GM23338 (cell line): ENCODE data around the gene TCERG1L. TPM values are rescaled to one million over a fixed set of nuclear protein-coding genes. Genes with fewer than 3 reads are reported as not detected.

ENCODE experiments used
- ATAC-seq: fragments of 200-7000 bp; cut with Tn5 transposase; 3 replicates; pipeline ENCODE4 v1.9.1; 2020
- DNase-seq: peaks from one replicate; pipeline ENCODE4 v3.0.0-alpha.2; 2015; ENCODE audit warnings: low spot score
- H2AFZ ChIP-seq: fragments of 200-600 bp; sonication (generic); 2 replicates; pipeline ENCODE4 v1.8.0; 2016; ENCODE audit warnings: antibody characterized with exemption, mild to moderate bottlenecking, moderate library complexity
- H3F3A ChIP-seq: fragments of 200-600 bp; sonication (generic); replicated peaks from 2 replicates; pipeline ENCODE4 v1.8.0; 2017; ENCODE audit warnings: antibody characterized with exemption, mixed run types, low read depth
- H3K27ac ChIP-seq: fragments of 200-600 bp; sonication (generic); 2 replicates; pipeline ENCODE4 v1.6.1; 2016; ENCODE audit warnings: low read depth
- H3K27me3 ChIP-seq: fragments of 200-600 bp; sonication (generic); 2 replicates; pipeline ENCODE4 v1.8.0; 2016; ENCODE audit warnings: mild to moderate bottlenecking, mixed run types, moderate library complexity; ENCODE audit not compliant: insufficient read depth
- H3K36me3 ChIP-seq: fragments of 200-600 bp; sonication (generic); 2 replicates; pipeline ENCODE4 v1.8.0; 2016; ENCODE audit warnings: mild to moderate bottlenecking; ENCODE audit not compliant: insufficient read depth
- H3K4me1 ChIP-seq: fragments of 200-600 bp; sonication (generic); 2 replicates; pipeline ENCODE4 v1.8.0; 2016; ENCODE audit warnings: mild to moderate bottlenecking, moderate library complexity; ENCODE audit not compliant: insufficient read depth
- H3K4me2 ChIP-seq: fragments of 200-600 bp; sonication (generic); 2 replicates; pipeline ENCODE4 v1.7.1; 2017; ENCODE audit warnings: mixed run types
- H3K4me3 ChIP-seq: fragments of 200-600 bp; sonication (generic); 2 replicates; pipeline ENCODE4 v1.6.1; 2016; ENCODE audit warnings: mixed run types
- H3K79me2 ChIP-seq: fragments of 200-600 bp; sonication (generic); replicated peaks from 2 replicates; pipeline ENCODE4 v1.8.0; 2017; ENCODE audit warnings: mild to moderate bottlenecking; ENCODE audit not compliant: insufficient read depth
- H3K9me2 ChIP-seq: fragments of 200-600 bp; sonication (generic); 2 replicates; pipeline ENCODE4 v1.8.0; 2017; ENCODE audit not compliant: insufficient read depth
- H4K20me1 ChIP-seq: fragments of 200-600 bp; sonication (generic); replicated peaks from 2 replicates; pipeline ENCODE4 v1.8.0; 2017; ENCODE audit warnings: mild to moderate bottlenecking; ENCODE audit not compliant: insufficient read depth
- H3K27ac Mint-ChIP-seq: 2 replicates; pipeline ENCODE4 v1.8.0; 2020; ENCODE audit warnings: inconsistent platforms, mild to moderate bottlenecking, moderate library complexity, mixed read lengths
- H3K27me3 Mint-ChIP-seq: 3 replicates; pipeline ENCODE4 v1.8.0; 2022; ENCODE audit warnings: low read depth, mild to moderate bottlenecking, moderate library complexity, mixed read lengths, inconsistent platforms; ENCODE audit not compliant: insufficient read depth, poor library complexity
- H3K36me3 Mint-ChIP-seq: 3 replicates; pipeline ENCODE4 v1.8.0; 2021; ENCODE audit warnings: low read depth, mild to moderate bottlenecking, inconsistent platforms, moderate library complexity, mixed read lengths
- H3K4me1 Mint-ChIP-seq: 3 replicates; pipeline ENCODE4 v1.8.0; 2020; ENCODE audit warnings: mild to moderate bottlenecking, inconsistent platforms, mixed read lengths
- H3K4me3 Mint-ChIP-seq: 3 replicates; pipeline ENCODE4 v1.8.0; 2021; ENCODE audit warnings: moderate library complexity, mild to moderate bottlenecking, inconsistent platforms, mixed read lengths
- H3K9me3 Mint-ChIP-seq: 3 replicates; pipeline ENCODE4 v1.8.0; 2020; ENCODE audit warnings: moderate library complexity, mild to moderate bottlenecking, inconsistent platforms, mixed read lengths
- CREB1 ChIP-seq: fragments of 250-450 bp; sonication (Bioruptor Pico); IDR thresholded peaks from 2 replicates; pipeline ENCODE4 v1.5.0; 2020; ENCODE audit warnings: low read depth, mild to moderate bottlenecking, moderate library complexity
- EZH2 ChIP-seq: fragments of 200-600 bp; sonication (generic); IDR thresholded peaks from one replicate; pipeline ENCODE4 v1.8.0; 2017; ENCODE audit warnings: antibody characterized with exemption, mild to moderate bottlenecking, low read depth; ENCODE audit not compliant: unreplicated experiment
- EZH2phosphoT487 ChIP-seq: fragments of 200-600 bp; sonication (generic); IDR thresholded peaks from one replicate; pipeline ENCODE4 v1.8.1; 2018; ENCODE audit warnings: antibody characterized with exemption; ENCODE audit not compliant: unreplicated experiment
- JUNB ChIP-seq: IDR thresholded peaks from one replicate; pipeline ENCODE4 v1.6.1; 2016; ENCODE audit warnings: antibody characterized with exemption; ENCODE audit not compliant: unreplicated experiment
- POLR2AphosphoS5 ChIP-seq: IDR thresholded peaks from 2 replicates; pipeline ENCODE4 v1.6.1; 2016; ENCODE audit warnings: antibody characterized with exemption, low read depth
- STAT1 ChIP-seq: IDR thresholded peaks from one replicate; pipeline ENCODE4 v1.6.1; 2016; ENCODE audit warnings: antibody characterized with exemption; ENCODE audit not compliant: unreplicated experiment
- ZNF114 ChIP-seq: fragments of 250-450 bp; sonication (Bioruptor Pico); IDR thresholded peaks from 2 replicates; pipeline ENCODE4 v1.5.0; 2020; ENCODE audit warnings: mild to moderate bottlenecking, moderate library complexity
- ZNF331 ChIP-seq: fragments of 250-450 bp; sonication (Bioruptor Pico); IDR thresholded peaks from 2 replicates; pipeline ENCODE4 v1.5.0; 2020; ENCODE audit warnings: low read depth, mild to moderate bottlenecking, moderate library complexity
- polyA plus RNA-seq: library from polyadenylated mRNA; unstranded; fragments of >200 nt; fragmentation: Nextera tagmentation; extraction: Ambion mirVana; gene quantifications from 2 replicates; pipeline ENCODE4 v1.2.1, GENCODE V29; 2016
- total RNA-seq: library from RNA; depleted of rRNA; stranded (reverse); fragments of >200 nt; shearing (Covaris generic); gene quantifications from 2 replicates; pipeline ENCODE4 v1.2.3, GENCODE V29; 2014
- TF ChIP-seq, protein P1 (sequence below): fragments of 250-450 bp; sonication (Bioruptor Pico); IDR thresholded peaks from 2 replicates; pipeline ENCODE4 v1.5.0; 2020; ENCODE audit warnings: mild to moderate bottlenecking, moderate library complexity
- TF ChIP-seq, protein P2 (sequence below), 2 experiments: fragments of 200-600 bp in 1 of 2; sonication (generic) in 1 of 2; conservative IDR thresholded peaks; 2 replicates each; pipeline versions ENCODE4 v1.5.1 to v1.6.1; 2016 to 2017; ENCODE audit warnings: antibody characterized with exemption in 2 of 2, low read depth in 2 of 2, mild to moderate bottlenecking in 2 of 2, moderate library complexity in 1 of 2

Gene TCERG1L
- total and polyA plus RNA-seq, 2 experiments from 2014 or later = 3.9 to 5.5 TPM

- TF ChIP-seq, protein P1, sequence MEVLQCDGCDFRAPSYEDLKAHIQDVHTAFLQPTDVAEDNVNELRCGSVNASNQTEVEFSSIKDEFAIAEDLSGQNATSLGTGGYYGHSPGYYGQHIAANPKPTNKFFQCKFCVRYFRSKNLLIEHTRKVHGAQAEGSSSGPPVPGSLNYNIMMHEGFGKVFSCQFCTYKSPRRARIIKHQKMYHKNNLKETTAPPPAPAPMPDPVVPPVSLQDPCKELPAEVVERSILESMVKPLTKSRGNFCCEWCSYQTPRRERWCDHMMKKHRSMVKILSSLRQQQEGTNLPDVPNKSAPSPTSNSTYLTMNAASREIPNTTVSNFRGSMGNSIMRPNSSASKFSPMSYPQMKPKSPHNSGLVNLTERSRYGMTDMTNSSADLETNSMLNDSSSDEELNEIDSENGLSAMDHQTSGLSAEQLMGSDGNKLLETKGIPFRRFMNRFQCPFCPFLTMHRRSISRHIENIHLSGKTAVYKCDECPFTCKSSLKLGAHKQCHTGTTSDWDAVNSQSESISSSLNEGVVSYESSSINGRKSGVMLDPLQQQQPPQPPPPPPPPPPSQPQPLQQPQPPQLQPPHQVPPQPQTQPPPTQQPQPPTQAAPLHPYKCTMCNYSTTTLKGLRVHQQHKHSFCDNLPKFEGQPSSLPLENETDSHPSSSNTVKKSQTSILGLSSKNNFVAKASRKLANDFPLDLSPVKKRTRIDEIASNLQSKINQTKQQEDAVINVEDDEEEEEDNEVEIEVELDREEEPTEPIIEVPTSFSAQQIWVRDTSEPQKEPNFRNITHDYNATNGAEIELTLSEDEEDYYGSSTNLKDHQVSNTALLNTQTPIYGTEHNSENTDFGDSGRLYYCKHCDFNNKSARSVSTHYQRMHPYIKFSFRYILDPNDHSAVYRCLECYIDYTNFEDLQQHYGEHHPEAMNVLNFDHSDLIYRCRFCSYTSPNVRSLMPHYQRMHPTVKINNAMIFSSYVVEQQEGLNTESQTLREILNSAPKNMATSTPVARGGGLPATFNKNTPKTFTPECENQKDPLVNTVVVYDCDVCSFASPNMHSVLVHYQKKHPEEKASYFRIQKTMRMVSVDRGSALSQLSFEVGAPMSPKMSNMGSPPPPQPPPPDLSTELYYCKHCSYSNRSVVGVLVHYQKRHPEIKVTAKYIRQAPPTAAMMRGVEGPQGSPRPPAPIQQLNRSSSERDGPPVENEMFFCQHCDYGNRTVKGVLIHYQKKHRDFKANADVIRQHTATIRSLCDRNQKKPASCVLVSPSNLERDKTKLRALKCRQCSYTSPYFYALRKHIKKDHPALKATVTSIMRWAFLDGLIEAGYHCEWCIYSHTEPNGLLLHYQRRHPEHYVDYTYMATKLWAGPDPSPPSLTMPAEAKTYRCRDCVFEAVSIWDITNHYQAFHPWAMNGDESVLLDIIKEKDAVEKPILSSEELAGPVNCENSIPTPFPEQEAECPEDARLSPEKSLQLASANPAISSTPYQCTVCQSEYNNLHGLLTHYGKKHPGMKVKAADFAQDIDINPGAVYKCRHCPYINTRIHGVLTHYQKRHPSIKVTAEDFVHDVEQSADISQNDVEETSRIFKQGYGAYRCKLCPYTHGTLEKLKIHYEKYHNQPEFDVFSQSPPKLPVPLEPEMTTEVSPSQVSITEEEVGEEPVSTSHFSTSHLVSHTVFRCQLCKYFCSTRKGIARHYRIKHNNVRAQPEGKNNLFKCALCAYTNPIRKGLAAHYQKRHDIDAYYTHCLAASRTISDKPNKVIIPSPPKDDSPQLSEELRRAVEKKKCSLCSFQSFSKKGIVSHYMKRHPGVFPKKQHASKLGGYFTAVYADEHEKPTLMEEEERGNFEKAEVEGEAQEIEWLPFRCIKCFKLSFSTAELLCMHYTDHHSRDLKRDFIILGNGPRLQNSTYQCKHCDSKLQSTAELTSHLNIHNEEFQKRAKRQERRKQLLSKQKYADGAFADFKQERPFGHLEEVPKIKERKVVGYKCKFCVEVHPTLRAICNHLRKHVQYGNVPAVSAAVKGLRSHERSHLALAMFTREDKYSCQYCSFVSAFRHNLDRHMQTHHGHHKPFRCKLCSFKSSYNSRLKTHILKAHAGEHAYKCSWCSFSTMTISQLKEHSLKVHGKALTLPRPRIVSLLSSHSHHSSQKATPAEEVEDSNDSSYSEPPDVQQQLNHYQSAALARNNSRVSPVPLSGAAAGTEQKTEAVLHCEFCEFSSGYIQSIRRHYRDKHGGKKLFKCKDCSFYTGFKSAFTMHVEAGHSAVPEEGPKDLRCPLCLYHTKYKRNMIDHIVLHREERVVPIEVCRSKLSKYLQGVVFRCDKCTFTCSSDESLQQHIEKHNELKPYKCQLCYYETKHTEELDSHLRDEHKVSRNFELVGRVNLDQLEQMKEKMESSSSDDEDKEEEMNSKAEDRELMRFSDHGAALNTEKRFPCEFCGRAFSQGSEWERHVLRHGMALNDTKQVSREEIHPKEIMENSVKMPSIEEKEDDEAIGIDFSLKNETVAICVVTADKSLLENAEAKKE (CRISPR knock-in tag) = no peak
- no peak for TF ChIP-seq CREB1
- no peak for TF ChIP-seq STAT1
- TF ChIP-seq POLR2AphosphoS5 = no peak
- no peak for TF ChIP-seq EZH2
- TF ChIP-seq, protein P2, sequence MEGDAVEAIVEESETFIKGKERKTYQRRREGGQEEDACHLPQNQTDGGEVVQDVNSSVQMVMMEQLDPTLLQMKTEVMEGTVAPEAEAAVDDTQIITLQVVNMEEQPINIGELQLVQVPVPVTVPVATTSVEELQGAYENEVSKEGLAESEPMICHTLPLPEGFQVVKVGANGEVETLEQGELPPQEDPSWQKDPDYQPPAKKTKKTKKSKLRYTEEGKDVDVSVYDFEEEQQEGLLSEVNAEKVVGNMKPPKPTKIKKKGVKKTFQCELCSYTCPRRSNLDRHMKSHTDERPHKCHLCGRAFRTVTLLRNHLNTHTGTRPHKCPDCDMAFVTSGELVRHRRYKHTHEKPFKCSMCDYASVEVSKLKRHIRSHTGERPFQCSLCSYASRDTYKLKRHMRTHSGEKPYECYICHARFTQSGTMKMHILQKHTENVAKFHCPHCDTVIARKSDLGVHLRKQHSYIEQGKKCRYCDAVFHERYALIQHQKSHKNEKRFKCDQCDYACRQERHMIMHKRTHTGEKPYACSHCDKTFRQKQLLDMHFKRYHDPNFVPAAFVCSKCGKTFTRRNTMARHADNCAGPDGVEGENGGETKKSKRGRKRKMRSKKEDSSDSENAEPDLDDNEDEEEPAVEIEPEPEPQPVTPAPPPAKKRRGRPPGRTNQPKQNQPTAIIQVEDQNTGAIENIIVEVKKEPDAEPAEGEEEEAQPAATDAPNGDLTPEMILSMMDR (conservative IDR thresholded peaks at IDR 0.05; ENCODE audit: low read depth in 2 of 2) = no peak
- no peak for TF ChIP-seq ZNF114 (CRISPR knock-in tag)
- TF ChIP-seq EZH2phosphoT487 = no peak
Measured at GRCh38 chr10:131056781-131057180, 254.7 kb downstream of the TCERG1L start (continued).

- Mint-ChIP-seq H3K36me3 (peaks cover 47% of the 10 kb centered on the region), H3K4me3 (no peak overlapping the region), H3K4me1 (peaks cover 3% of the 10 kb centered on the region; the same call in 2 of the 3 replicates), H3K27ac (no peak overlapping the region), H3K9me3 (peaks cover 87% of the 10 kb centered on the region), H3K27me3 (peaks cover 7% of the 10 kb centered on the region)
- Histone ChIP-seq H3K4me1 (no peaks in the 10 kb centered on the region), H3K9me2 (no peaks in the 10 kb centered on the region), H3K27ac (no peak overlapping the region), H3K36me3 (0 out of 2 replicates have a peak, but pooled peaks cover 9% of the 10 kb centered on the region), H3K79me2 (no peaks in the 10 kb centered on the region), H2AFZ (no peak overlapping the region), H3K27me3 (no peaks in the 10 kb centered on the region), H3K4me2 (no peak overlapping the region), H3K4me3 (no peak overlapping the region), H3F3A (no peaks in the 10 kb centered on the region), H4K20me1 (no peaks in the 10 kb centered on the region)
- DNase-seq (no peak), ATAC-seq (no peak)
- TF ChIP-seq STAT1 (no peak), EZH2 (no peak), CREB1 (no peak), EZH2phosphoT487 (no peak), ZNF331 (CRISPR knock-in tag) (no peak), JUNB (no peak)
Measured at GRCh38 chr10:131056091-131056579, 255.4 kb downstream of the TCERG1L start.
